ENCODE results near the gene DNAH10.

Gene DNAH10

GRCh38 chr12:123828854-123829547 lies 66.9 kb downstream of the DNAH10 start:
- no peak for TF ChIP-seq CTCF (IDR thresholded peaks at IDR 0.05; ENCODE audit: low read depth, low read length, missing control alignments)
- no peak for DNase-seq (ENCODE audit: low read depth)
- no peak overlapping the region for H3K4me3 ChIP-seq (ENCODE audit: low read depth, low read length)

- no peak overlapping the region for H3K4me3 ChIP-seq (ENCODE audit: low read depth, low read length)
- no peak for DNase-seq (ENCODE audit: low read depth)
- no peak for TF ChIP-seq CTCF (IDR thresholded peaks at IDR 0.05; ENCODE audit: low read depth, low read length, missing control alignments)
Measured at GRCh38 chr12:123829561-123829960, 67.5 kb downstream of the DNAH10 start.

- DNase-seq (ENCODE audit: low read depth), result no peak
- TF ChIP-seq CTCF (IDR thresholded peaks at IDR 0.05; ENCODE audit: low read depth, low read length, missing control alignments), result no peak
Measured at GRCh38 chr12:123830675-123831074, 68.6 kb downstream of the DNAH10 start.

GRCh38 chr12:123832052-123832451 lies 70.0 kb downstream of the DNAH10 start:
- H3K4me3 ChIP-seq (ENCODE audit: low read depth, low read length), result no peak overlapping the region
- TF ChIP-seq CTCF (IDR thresholded peaks at IDR 0.05; ENCODE audit: low read depth, low read length, missing control alignments), result no peak
- DNase-seq (ENCODE audit: low read depth), result no peak

More at GRCh38 chr12:123830675-123831074, 68.6 kb downstream of the DNAH10 start:
- H3K4me3 ChIP-seq (ENCODE audit: low read depth, low read length), result no peak overlapping the region

GRCh38 chr12:123833830-123834229 lies 71.7 kb downstream of the DNAH10 start:
- no peak overlapping the region for H3K4me3 ChIP-seq (ENCODE audit: low read depth, low read length)
- no peak for TF ChIP-seq CTCF (IDR thresholded peaks at IDR 0.05; ENCODE audit: low read depth, low read length, missing control alignments)
- DNase-seq (ENCODE audit: low read depth), result no peak

- no peak overlapping the region for H3K4me3 ChIP-seq (ENCODE audit: low read depth, low read length)
- DNase-seq (ENCODE audit: low read depth), result no peak
- TF ChIP-seq CTCF (IDR thresholded peaks at IDR 0.05; ENCODE audit: low read depth, low read length, missing control alignments), result no peak
Measured at GRCh38 chr12:123834845-123835244, 72.7 kb downstream of the DNAH10 start.

- H3K4me3 ChIP-seq (ENCODE audit: low read depth, low read length), result no peak overlapping the region
- no peak for DNase-seq (ENCODE audit: low read depth)
- no peak for TF ChIP-seq CTCF (IDR thresholded peaks at IDR 0.05; ENCODE audit: low read depth, low read length, missing control alignments)
Measured at GRCh38 chr12:123836292-123836691, 74.2 kb downstream of the DNAH10 start.

Data from GM12864 (cell line).